Measurements from ENCODE around the gene PLEKHA1.

PLEKHA1 gene

DNA sequence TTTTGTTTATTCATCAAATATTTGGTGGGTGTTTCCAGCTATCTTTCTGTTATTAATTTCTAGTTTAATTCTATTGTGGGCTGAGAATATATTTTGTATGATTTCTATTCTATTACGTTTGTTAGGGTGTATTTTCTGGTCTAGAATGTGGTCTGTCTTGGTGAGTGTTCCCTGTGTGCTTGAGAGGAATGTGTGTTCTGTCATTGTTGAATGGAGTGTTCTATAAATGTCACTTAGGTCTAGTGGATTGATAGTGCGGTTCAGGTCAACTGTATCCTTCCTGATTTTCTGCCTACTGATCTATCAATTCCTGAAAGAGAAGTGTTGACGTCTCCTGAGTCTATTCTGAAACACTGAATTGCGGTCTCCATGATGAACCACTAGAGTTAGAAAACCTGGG lies 95.3 kb downstream of the PLEKHA1 start:
- peaks cover 3 to 88% (median 21%) of the 10 kb centered on the region in 5 experiments for H3K27me3 ChIP-seq (replicated peaks in 2 of 5; ENCODE audit: control insufficient read depth in 4 of 5, insufficient read depth in 5 of 5, low read length in 4 of 5)
- no peak overlapping the region for H3K27ac ChIP-seq (ENCODE audit: insufficient read depth in 1 of 2, low read depth in 1 of 2, low read length in 2 of 2, poor library complexity in 1 of 2, severe bottlenecking in 2 of 2)
- no peak for DNase-seq
- CTCF ChIA-PET: no interaction called here
- no peak overlapping the region for H3K4me3 ChIP-seq (ENCODE audit: control insufficient read depth in 1 of 7, extremely low read depth in 1 of 7, insufficient read depth in 4 of 7, low read depth in 2 of 7, low read length in 6 of 7)
- H3K9me3 ChIP-seq (ENCODE audit: control extremely low read depth in 1 of 5, control insufficient read depth in 4 of 5, insufficient read depth in 2 of 5, low read depth in 1 of 5, low read length in 4 of 5): no peaks in the 10 kb centered on the region
- POLR2A ChIA-PET: no interaction called here
- peaks cover 0 to 8% (median 0%) of the 10 kb centered on the region in 4 experiments for H3K4me1 ChIP-seq (ENCODE audit: control extremely low read depth in 1 of 4, control insufficient read depth in 4 of 4, insufficient read depth in 4 of 4, low read length in 3 of 4)
- 85% methylated on average over 3 of the region's 4 CpGs for WGBS (ENCODE audit: insufficient coverage)
- H3K36me3 ChIP-seq (ENCODE audit: control insufficient read depth in 4 of 4, insufficient read depth in 4 of 4, low read length in 3 of 4): no peaks in the 10 kb centered on the region

DNA sequence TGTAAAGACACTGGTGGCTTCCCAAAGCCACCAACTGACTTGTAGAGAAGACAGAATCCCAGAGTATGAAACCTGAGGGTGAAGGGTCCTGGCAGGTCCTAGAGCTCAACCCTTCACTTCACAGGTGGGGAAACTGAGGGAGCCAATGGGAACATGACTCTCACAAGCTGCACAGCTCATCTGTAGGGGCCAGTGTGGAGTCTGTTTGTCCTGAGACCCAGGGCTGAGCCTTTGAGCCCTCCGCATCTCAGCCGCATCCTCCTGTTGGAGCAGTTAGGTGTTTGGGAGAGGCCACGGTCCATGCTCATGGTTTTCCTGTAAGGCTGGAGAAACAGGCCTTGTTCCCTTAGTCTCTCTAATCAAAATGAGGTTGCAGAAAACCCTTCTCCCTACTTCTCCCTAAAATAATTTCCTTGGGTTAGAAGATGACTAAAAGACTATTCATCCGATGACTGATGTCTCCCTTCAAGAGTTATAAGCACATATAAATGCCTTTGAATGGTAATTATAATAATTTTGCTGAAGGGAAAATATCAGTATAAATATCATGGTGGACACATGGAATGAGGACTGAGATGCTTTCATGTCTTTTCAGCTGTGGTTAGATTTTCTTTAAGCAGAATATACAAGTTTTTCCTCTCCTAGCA lies 97.1 kb downstream of the PLEKHA1 start:
- no peak overlapping the region for H3K4me3 ChIP-seq (ENCODE audit: control insufficient read depth in 1 of 7, extremely low read depth in 1 of 7, insufficient read depth in 4 of 7, low read depth in 2 of 7, low read length in 6 of 7)
- H3K27ac ChIP-seq (ENCODE audit: insufficient read depth in 1 of 2, low read depth in 1 of 2, low read length in 2 of 2, poor library complexity in 1 of 2, severe bottlenecking in 2 of 2): no peak overlapping the region
- H3K4me1 ChIP-seq (ENCODE audit: control extremely low read depth in 1 of 4, control insufficient read depth in 4 of 4, insufficient read depth in 4 of 4, low read length in 3 of 4): peaks cover 0 to 8% (median 0%) of the 10 kb centered on the region in 4 experiments
- ChIA-PET CTCF (interaction anchor here (1.1 kb wide), 1 partner anchor 174 kb away, joined by 3 read pairs; no protein-coding TSS in a partner anchor), POLR2A (no interaction called here)
- H3K36me3 ChIP-seq (ENCODE audit: control insufficient read depth in 4 of 4, insufficient read depth in 4 of 4, low read length in 3 of 4): no peaks in the 10 kb centered on the region
- DNase-seq: no peak
- WGBS (ENCODE audit: insufficient coverage): no CpG with 5 or more reads among the region's 4 CpGs
- H3K27me3 ChIP-seq (replicated peaks in 2 of 5; ENCODE audit: control insufficient read depth in 4 of 5, insufficient read depth in 5 of 5, low read length in 4 of 5): peaks cover 3 to 88% (median 21%) of the 10 kb centered on the region in 5 experiments
- no peaks in the 10 kb centered on the region for H3K9me3 ChIP-seq (ENCODE audit: control extremely low read depth in 1 of 5, control insufficient read depth in 4 of 5, insufficient read depth in 2 of 5, low read depth in 1 of 5, low read length in 4 of 5)

DNA sequence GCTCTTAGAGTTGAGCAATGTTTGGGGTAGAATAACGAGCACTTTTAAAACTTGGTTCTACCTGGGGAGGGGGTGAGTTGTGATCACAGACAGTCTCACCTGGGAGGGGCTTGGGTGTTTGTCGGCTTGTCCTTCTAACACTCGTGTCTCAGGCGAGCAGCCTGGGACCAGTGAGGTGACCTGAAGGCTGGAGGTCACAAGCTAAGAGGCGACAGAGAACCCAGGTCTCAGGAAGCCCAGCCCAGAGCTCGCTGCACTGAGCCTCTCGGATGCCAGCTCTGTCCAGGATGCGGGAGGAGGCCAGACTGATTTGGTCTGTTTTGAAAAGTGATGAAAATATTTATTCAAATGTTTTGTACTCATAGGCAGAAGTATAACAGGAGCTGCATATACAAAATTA lies 98.6 kb downstream of the PLEKHA1 start:
- peaks cover 3 to 73% (median 20%) of the 10 kb centered on the region in 5 experiments for H3K27me3 ChIP-seq (replicated peaks in 2 of 5; ENCODE audit: control insufficient read depth in 4 of 5, insufficient read depth in 5 of 5, low read length in 4 of 5)
- H3K27ac ChIP-seq (ENCODE audit: insufficient read depth in 1 of 2, low read depth in 1 of 2, low read length in 2 of 2, poor library complexity in 1 of 2, severe bottlenecking in 2 of 2): no peak overlapping the region
- no peaks in the 10 kb centered on the region for H3K9me3 ChIP-seq (ENCODE audit: control extremely low read depth in 1 of 5, control insufficient read depth in 4 of 5, insufficient read depth in 2 of 5, low read depth in 1 of 5, low read length in 4 of 5)
- peaks cover 0 to 8% (median 0%) of the 10 kb centered on the region in 4 experiments for H3K4me1 ChIP-seq (ENCODE audit: control extremely low read depth in 1 of 4, control insufficient read depth in 4 of 4, insufficient read depth in 4 of 4, low read length in 3 of 4)
- WGBS (ENCODE audit: insufficient coverage): 91% methylated on average over 5 of the region's 8 CpGs
- ChIA-PET POLR2A (no interaction called here), CTCF (interaction anchor here (1.1 to 1.3 kb wide), 3 partner anchors 90 to 176 kb away, joined by 3 to 4 read pairs (median 3); no protein-coding TSS in a partner anchor)
- H3K36me3 ChIP-seq (ENCODE audit: control insufficient read depth in 4 of 4, insufficient read depth in 4 of 4, low read length in 3 of 4): no peaks in the 10 kb centered on the region
- DNase-seq: no peak
- H3K4me3 ChIP-seq (ENCODE audit: control insufficient read depth in 1 of 7, extremely low read depth in 1 of 7, insufficient read depth in 4 of 7, low read depth in 2 of 7, low read length in 6 of 7): no peak overlapping the region

DNA sequence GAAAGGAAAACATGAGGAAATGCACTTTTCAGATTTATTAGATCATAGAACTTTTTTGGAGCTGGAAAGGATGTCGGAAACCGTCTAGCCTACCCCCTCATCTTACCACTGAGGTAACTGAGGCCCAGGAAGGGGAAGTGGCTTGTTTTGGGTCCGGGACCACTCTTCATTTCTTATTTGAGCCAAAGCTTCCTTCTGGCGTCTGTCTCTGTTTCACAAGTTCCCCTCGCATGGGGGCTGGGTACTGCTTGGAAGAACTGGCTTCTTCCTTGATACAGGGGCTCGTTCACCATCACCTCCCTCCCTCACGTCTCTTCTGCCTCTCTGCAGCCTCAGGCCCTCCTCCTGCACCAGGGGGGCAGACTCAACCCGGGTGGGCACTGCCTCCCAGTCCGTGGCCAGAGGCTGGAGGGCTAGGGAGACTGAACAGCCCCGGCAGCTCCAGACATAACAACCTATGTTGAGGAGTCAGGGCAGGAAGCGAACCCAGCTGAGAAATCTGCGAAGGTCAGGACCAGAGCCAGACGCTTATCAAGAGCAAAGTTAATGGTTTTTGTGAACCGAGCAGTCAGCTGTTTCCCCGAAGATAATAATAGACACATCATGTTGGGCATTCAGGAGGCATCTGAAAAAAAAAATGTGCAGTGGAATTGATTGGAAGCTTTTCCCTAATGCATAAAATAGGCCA lies 99.8 kb downstream of the PLEKHA1 start:
- no peak overlapping the region for H3K27ac ChIP-seq (ENCODE audit: insufficient read depth in 1 of 2, low read depth in 1 of 2, low read length in 2 of 2, poor library complexity in 1 of 2, severe bottlenecking in 2 of 2)
- DNase-seq: peak; percentile 30 to 75 (median 56)
- no peaks in the 10 kb centered on the region for H3K36me3 ChIP-seq (ENCODE audit: control insufficient read depth in 4 of 4, insufficient read depth in 4 of 4, low read length in 3 of 4)
- peak overlapping the region in 1 of 7 experiments; percentile 28 for H3K4me3 ChIP-seq (ENCODE audit: control insufficient read depth in 1 of 7, extremely low read depth in 1 of 7, insufficient read depth in 4 of 7, low read depth in 2 of 7, low read length in 6 of 7)
- H3K4me1 ChIP-seq (ENCODE audit: control extremely low read depth in 1 of 4, control insufficient read depth in 4 of 4, insufficient read depth in 4 of 4, low read length in 3 of 4): peaks cover 0 to 8% (median 0%) of the 10 kb centered on the region in 4 experiments
- no peaks in the 10 kb centered on the region for H3K9me3 ChIP-seq (ENCODE audit: control extremely low read depth in 1 of 5, control insufficient read depth in 4 of 5, insufficient read depth in 2 of 5, low read depth in 1 of 5, low read length in 4 of 5)
- H3K27me3 ChIP-seq (replicated peaks in 2 of 5; ENCODE audit: control insufficient read depth in 4 of 5, insufficient read depth in 5 of 5, low read length in 4 of 5): peaks cover 3 to 62% (median 23%) of the 10 kb centered on the region in 5 experiments
- ChIA-PET POLR2A (no interaction called here), CTCF (interaction anchor here (1.2 kb wide), 1 partner anchor 175 kb away, joined by 4 read pairs; no protein-coding TSS in a partner anchor)
- under 1% methylated on average over 13 of the region's 15 CpGs for WGBS (ENCODE audit: insufficient coverage)

DNA sequence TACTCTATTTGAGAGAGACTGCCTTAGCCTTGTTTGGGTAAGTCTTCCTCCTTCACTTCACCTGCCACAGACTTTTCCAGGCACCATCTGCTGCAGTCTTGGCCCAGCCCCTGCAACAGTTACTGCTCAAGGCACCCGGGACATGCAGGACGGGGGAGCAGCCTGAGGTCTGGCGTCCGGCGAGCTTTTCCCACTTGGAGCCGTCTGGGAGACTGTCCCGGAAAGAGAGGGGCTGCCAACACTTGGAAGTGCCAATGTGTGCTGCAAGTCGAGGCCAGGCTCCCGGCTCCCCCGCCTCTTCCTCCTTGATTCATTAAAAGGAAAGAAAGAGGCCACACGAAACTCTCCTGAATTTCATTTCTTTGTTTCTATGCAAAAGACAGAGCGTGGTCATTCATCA lies 100.6 kb downstream of the PLEKHA1 start:
- Histone ChIP-seq H3K4me1 (ENCODE audit: control extremely low read depth in 1 of 4, control insufficient read depth in 4 of 4, insufficient read depth in 4 of 4, low read length in 3 of 4) (peaks cover 0 to 8% (median 0%) of the 10 kb centered on the region in 4 experiments), H3K36me3 (ENCODE audit: control insufficient read depth in 4 of 4, insufficient read depth in 4 of 4, low read length in 3 of 4) (no peaks in the 10 kb centered on the region), H3K27me3 (replicated peaks in 2 of 5; ENCODE audit: control insufficient read depth in 4 of 5, insufficient read depth in 5 of 5, low read length in 4 of 5) (peaks cover 3 to 60% (median 23%) of the 10 kb centered on the region in 5 experiments), H3K27ac (ENCODE audit: insufficient read depth in 1 of 2, low read depth in 1 of 2, low read length in 2 of 2, poor library complexity in 1 of 2, severe bottlenecking in 2 of 2) (no peak overlapping the region), H3K4me3 (ENCODE audit: control insufficient read depth in 1 of 7, extremely low read depth in 1 of 7, insufficient read depth in 4 of 7, low read depth in 2 of 7, low read length in 6 of 7) (no peak overlapping the region), H3K9me3 (ENCODE audit: control extremely low read depth in 1 of 5, control insufficient read depth in 4 of 5, insufficient read depth in 2 of 5, low read depth in 1 of 5, low read length in 4 of 5) (no peaks in the 10 kb centered on the region)
- DNase-seq: no peak
- ChIA-PET POLR2A (no interaction called here), CTCF (no interaction called here)
- 76% methylated on average over 8 of the region's 12 CpGs for WGBS (ENCODE audit: insufficient coverage)

DNA sequence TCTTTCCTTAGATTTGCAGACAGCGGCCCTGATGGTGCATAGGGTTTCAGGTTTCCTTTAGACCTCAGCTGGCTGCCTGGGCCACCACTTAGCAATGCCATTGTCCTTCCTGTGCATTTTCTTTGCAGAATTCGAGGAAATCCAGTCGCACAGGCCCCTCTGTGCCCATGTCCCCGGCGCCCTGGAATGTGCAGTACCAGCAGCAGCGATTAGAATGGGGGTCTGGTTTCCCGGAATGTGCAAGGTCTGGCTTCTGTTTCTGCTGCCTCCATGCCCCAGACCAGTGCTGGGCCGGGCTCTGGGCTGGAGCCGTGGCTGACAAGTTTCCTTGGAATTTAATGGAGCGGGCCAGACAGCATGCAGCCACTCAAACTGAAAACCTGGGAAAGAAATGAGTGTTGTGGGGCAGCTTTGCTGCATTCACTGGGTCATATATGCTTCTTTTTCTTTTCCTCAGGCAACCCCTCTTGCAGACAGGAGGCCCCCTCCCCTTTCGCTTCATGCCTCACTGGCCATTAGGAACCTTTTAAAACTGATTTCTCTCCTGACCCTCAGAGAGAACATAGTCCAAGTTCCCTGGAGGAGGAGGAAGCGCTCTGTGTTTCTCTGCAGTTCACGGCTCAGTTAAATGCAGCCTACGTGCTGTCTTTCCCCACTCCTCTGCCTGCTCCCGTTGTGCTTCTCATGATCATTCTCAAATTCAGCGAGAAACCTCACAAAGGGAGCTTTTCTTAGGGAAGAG lies 101.3 kb downstream of the PLEKHA1 start:
- no peaks in the 10 kb centered on the region for H3K36me3 ChIP-seq (ENCODE audit: control insufficient read depth in 4 of 4, insufficient read depth in 4 of 4, low read length in 3 of 4)
- H3K4me1 ChIP-seq (ENCODE audit: control extremely low read depth in 1 of 4, control insufficient read depth in 4 of 4, insufficient read depth in 4 of 4, low read length in 3 of 4): peaks cover 0 to 8% (median 0%) of the 10 kb centered on the region in 4 experiments
- H3K4me3 ChIP-seq (ENCODE audit: control insufficient read depth in 1 of 7, extremely low read depth in 1 of 7, insufficient read depth in 4 of 7, low read depth in 2 of 7, low read length in 6 of 7): no peak overlapping the region
- no peaks in the 10 kb centered on the region for H3K9me3 ChIP-seq (ENCODE audit: control extremely low read depth in 1 of 5, control insufficient read depth in 4 of 5, insufficient read depth in 2 of 5, low read depth in 1 of 5, low read length in 4 of 5)
- no peak overlapping the region for H3K27ac ChIP-seq (ENCODE audit: insufficient read depth in 1 of 2, low read depth in 1 of 2, low read length in 2 of 2, poor library complexity in 1 of 2, severe bottlenecking in 2 of 2)
- ChIA-PET POLR2A (no interaction called here), CTCF (interaction anchor here (0.6 kb wide), 1 partner anchor 22 kb away, joined by 3 read pairs; no protein-coding TSS in a partner anchor)
- H3K27me3 ChIP-seq (replicated peaks in 2 of 5; ENCODE audit: control insufficient read depth in 4 of 5, insufficient read depth in 5 of 5, low read length in 4 of 5): peaks cover 3 to 54% (median 22%) of the 10 kb centered on the region in 5 experiments
- WGBS (ENCODE audit: insufficient coverage): 91% methylated on average over 13 of the region's 16 CpGs
- DNase-seq: no peak
